GM18867 (cell line): ENCODE data around the gene TIMM10B.

Experiments
- ATAC-seq: cut with Tn5 transposase; IDR thresholded peaks from one replicate; pipeline ENCODE4 v1.9.1; 2021; ENCODE audit warnings: mild to moderate bottlenecking, moderate library complexity; ENCODE audit not compliant: unreplicated experiment

TIMM10B gene

GRCh38 chr11:6469599-6469998 lies 11.7 kb upstream of the TIMM10B start:
- ATAC-seq, result no peak

- no peak for ATAC-seq
These were observed 8.4 kb upstream of the TIMM10B start for GRCh38 chr11:6472934-6473333.

GRCh38 chr11:6473451-6474412 lies 7.6 kb upstream of the TIMM10B start, which contains the start of gene TRIM3:
Gene TRIM3 (minus strand): TSS chr11:6473941. CDS start chr11:6465695, 8,246 bp downstream.
- peak; percentile 76 for ATAC-seq

- no peak for ATAC-seq
These were observed 6.9 kb upstream of the TIMM10B start for GRCh38 chr11:6474413-6474792.

GRCh38 chr11:6474806-6475500 lies 6.3 kb upstream of the TIMM10B start:
- no peak for ATAC-seq

GRCh38 chr11:6475936-6476335 lies 5.4 kb upstream of the TIMM10B start:
- ATAC-seq, result no peak

- no peak for ATAC-seq
These were observed 4.7 kb upstream of the TIMM10B start for GRCh38 chr11:6476571-6476970.

GRCh38 chr11:6480299-6480914 lies 894 bp upstream of the TIMM10B start:
- ATAC-seq, result no peak

- no peak for ATAC-seq
These were observed 599 bp downstream of the TIMM10B start for GRCh38 chr11:6481924-6482275.

- ATAC-seq, result no peak
These were observed 1.1 kb downstream of the TIMM10B start for GRCh38 chr11:6482441-6482840.

- no peak for ATAC-seq
These were observed 1.7 kb downstream of the TIMM10B start for GRCh38 chr11:6483015-6483414.

- ATAC-seq, result no peak
These were observed 4.4 kb downstream of the TIMM10B start for GRCh38 chr11:6485661-6486060.

GRCh38 chr11:6486256-6486655 lies 5.0 kb downstream of the TIMM10B start:
- no peak for ATAC-seq

GRCh38 chr11:6486938-6487337 lies 5.6 kb downstream of the TIMM10B start:
- no peak for ATAC-seq

GRCh38 chr11:6488342-6488741 lies 7.0 kb downstream of the TIMM10B start:
- no peak for ATAC-seq

- no peak for ATAC-seq
These were observed 7.5 kb downstream of the TIMM10B start for GRCh38 chr11:6488821-6489220.

- no peak for ATAC-seq
These were observed 8.0 kb downstream of the TIMM10B start for GRCh38 chr11:6489306-6489705.

GRCh38 chr11:6497069-6497839 lies 16.0 kb downstream of the TIMM10B start, which contains the start of gene DNHD1:
Gene DNHD1 (plus strand): TSS chr11:6497280. CDS start chr11:6498216, 936 bp downstream.
- no peak for ATAC-seq

GRCh38 chr11:6498121-6498520 lies 16.8 kb downstream of the TIMM10B start:
- no peak for ATAC-seq

GRCh38 chr11:6498544-6498943 lies 17.2 kb downstream of the TIMM10B start:
- ATAC-seq, result no peak

- no peak for ATAC-seq
These were observed 21.1 kb downstream of the TIMM10B start for GRCh38 chr11:6502382-6502781.
